ENCODE results near the gene MRPL36.

MRPL36 gene

GRCh38 chr5:1842004-1842819 is 42.6 kb upstream of the MRPL36 start:
- TF ChIP-seq CTCF (IDR thresholded peaks at IDR 0.05) (no peak), ZFX (IDR thresholded peaks at IDR 0.05; ENCODE audit: borderline replicate concordance) (no peak)
- no peak overlapping the region for H3K27ac ChIP-seq

- TF ChIP-seq ZFX (IDR thresholded peaks at IDR 0.05; ENCODE audit: borderline replicate concordance): no peak
- TF ChIP-seq CTCF (IDR thresholded peaks at IDR 0.05): no peak
- no peak overlapping the region for H3K27ac ChIP-seq
Observed at GRCh38 chr5:1840741-1841521, 41.3 kb upstream of the MRPL36 start.

- H3K27ac ChIP-seq: no peak overlapping the region
- TF ChIP-seq ZFX (IDR thresholded peaks at IDR 0.05; ENCODE audit: borderline replicate concordance) (no peak), CTCF (IDR thresholded peaks at IDR 0.05) (no peak)
Observed at GRCh38 chr5:1840071-1840547, 40.5 kb upstream of the MRPL36 start.

- H3K27ac ChIP-seq: no peak overlapping the region
- TF ChIP-seq ZFX (IDR thresholded peaks at IDR 0.05; ENCODE audit: borderline replicate concordance) (no peak), CTCF (IDR thresholded peaks at IDR 0.05) (no peak)
Observed at GRCh38 chr5:1838013-1838412, 38.4 kb upstream of the MRPL36 start.

- H3K27ac ChIP-seq: no peak overlapping the region
- TF ChIP-seq ZFX (IDR thresholded peaks at IDR 0.05; ENCODE audit: borderline replicate concordance): no peak
- no peak for TF ChIP-seq CTCF (IDR thresholded peaks at IDR 0.05)
Observed at GRCh38 chr5:1836891-1837880, 37.5 kb upstream of the MRPL36 start.

- TF ChIP-seq ZFX (IDR thresholded peaks at IDR 0.05; ENCODE audit: borderline replicate concordance) (no peak), CTCF (IDR thresholded peaks at IDR 0.05) (no peak)
- H3K27ac ChIP-seq: no peak overlapping the region
Observed at GRCh38 chr5:1836176-1836890, 36.7 kb upstream of the MRPL36 start.
